ENCODE results near the gene LRRIQ4.

The LRRIQ4 gene

DNA sequence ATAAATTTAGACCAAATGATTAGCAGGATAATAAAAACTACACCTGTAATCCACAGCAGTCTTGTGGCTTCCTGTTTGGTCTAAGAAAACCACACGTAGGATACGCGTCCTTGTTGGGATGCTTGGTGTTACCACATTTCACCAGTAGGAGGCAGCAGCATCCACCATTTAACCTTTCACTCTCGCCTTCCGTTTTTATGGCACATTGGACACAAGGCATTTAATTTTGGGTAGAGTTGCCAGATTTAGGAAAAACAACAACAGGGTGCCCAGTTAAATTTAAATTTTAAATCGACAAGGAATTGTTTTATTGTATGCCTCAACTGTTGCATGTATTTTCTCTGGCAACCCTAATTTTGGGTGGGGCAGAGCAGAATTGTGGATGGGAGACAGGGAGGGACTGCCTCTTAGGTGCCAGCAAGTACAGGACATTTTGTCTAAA is 50.8 kb downstream of the LRRIQ4 start:
- FAIRE-seq: peak; percentile 79

DNA sequence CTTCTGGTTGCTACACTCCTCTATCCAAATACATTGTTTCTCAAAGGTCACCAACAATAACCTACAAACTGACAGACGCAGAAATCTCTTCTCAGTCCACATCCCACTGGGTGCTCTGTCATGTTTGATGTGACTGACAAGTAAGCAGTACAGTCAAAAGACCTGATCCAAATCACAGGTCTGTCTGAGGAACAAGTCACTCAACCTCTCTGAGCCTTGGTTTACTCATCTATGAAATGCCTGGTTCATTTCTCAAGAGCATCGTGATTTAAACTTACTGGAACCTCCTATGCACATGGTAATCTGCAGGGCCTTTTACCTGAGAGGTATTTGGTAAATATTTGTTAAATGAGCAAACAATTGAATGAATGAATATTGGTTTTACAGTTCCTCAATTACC is 51.6 kb downstream of the LRRIQ4 start:
- FAIRE-seq: no peak

GRCh38 chr3:169865176-169865767 is 52.6 kb downstream of the LRRIQ4 start:
- FAIRE-seq: no peak

- no peak for FAIRE-seq
These were observed 55.0 kb downstream of the LRRIQ4 start for GRCh38 chr3:169867584-169868210.

GRCh38 chr3:169868369-169868768 is 55.7 kb downstream of the LRRIQ4 start:
- no peak for FAIRE-seq

DNA sequence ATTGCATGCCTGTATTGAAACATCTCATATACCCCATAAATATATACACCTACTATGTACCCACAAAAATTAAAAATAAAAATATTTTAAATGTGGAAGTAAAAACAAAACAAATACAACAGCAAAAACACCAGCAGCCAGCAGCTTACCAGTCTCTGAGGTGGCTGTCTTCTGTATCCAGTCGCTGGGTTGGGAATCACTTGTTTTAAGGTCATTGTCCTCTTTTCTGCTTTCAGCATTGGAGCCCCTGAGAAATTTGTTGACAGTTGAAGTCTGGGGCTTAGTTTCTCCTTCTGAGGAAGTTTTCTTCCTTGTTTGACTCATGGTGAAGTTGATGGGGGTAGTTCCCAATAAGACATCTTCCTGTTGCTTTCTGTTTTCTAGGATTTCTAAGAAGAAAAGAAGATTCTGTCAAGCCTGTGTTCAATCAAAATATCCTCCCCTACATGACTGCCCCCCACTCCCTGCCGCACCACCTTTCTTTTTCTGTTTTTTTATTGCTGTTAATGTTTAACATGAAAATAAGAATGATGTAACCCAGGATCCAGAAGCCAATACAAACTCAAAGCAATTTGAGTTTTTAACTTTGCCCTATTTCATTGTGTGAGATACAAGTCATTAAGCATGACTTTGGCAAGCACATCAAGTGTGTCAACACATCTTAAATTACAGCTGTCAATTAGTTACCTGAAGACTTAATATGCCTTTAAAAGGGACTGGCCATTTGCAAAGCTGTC is 57.0 kb downstream of the LRRIQ4 start, which contains the start of gene LRRC31:
Gene LRRC31 (minus strand): TSS at position 452 of the 737 bp plus-strand sequence. CDS start 128 bp downstream, at position 324.
- FAIRE-seq: no peak

GRCh38 chr3:169871129-169871886 is 58.6 kb downstream of the LRRIQ4 start:
- FAIRE-seq: no peak

DNA sequence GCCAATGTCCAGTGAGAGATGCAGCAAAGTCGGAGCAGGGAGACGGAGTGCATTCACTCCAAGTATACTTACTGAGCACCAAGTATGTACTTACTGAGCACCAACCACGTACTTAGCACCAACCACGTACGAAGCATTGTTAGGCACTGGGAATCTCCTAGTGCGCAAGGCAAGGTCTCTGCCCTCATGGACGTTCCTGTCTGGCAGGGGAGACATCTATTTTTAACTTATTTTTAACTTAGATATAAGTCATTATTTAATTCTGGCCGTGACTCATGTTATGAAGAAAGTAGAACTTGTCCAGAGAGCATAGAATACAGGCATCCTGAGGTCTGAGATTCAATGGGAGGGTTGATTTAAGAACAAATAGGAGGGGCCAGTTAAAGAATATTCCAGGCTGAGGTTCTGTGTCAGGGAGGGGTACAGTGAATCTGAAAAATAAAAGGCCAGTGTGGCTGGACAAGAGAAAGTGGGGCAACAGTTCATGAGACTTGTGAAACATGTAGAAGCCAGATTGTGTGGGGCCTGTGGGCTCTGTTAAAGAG is 66.4 kb downstream of the LRRIQ4 start:
- no peak for FAIRE-seq

GRCh38 chr3:169879845-169880575 is 67.3 kb downstream of the LRRIQ4 start:
- FAIRE-seq: no peak

- no peak for FAIRE-seq
These were observed 68.0 kb downstream of the LRRIQ4 start for GRCh38 chr3:169880576-169881250.

GRCh38 chr3:169886671-169887070 is 74.0 kb downstream of the LRRIQ4 start:
- no peak for FAIRE-seq

Measured in A204.1 (cell line).